SK-N-SH (cell line): ENCODE measurements around the gene KCNT1. TPM values are rescaled to one million over a fixed set of nuclear protein-coding genes. Genes with fewer than 3 reads are reported as not detected.

Source experiments
- CTCF ChIA-PET: fragments of 300-600, 350-600 bp; formaldehyde crosslinking; extraction: SDS; loops from one replicate; lab custom pipeline; 2021; lab: Yijun Ruan, JAX
- POLR2A ChIA-PET: fragments of 350-600 bp; sonication (Branson Sonifier 250); formaldehyde crosslinking; extraction: SDS; loops from one replicate; lab custom pipeline; 2020; ENCODE audit warnings: antibody characterized with exemption, inconsistent platforms; lab: Yijun Ruan, JAX
- DNase-seq: peaks from one replicate; pipeline ENCODE4 v3.0.0; 2012
- H2AFZ ChIP-seq: fragments of 200-600 bp; sonication (generic); 2 replicates; pipeline ENCODE4 v1.8.1; 2016; ENCODE audit warnings: antibody characterized with exemption, mild to moderate bottlenecking, low read depth
- H3F3A ChIP-seq: fragments of 200-600 bp; sonication (generic); replicated peaks from 2 replicates; pipeline ENCODE3; 2016; ENCODE audit warnings: antibody characterized with exemption, mild to moderate bottlenecking; ENCODE audit not compliant: insufficient read depth
- H3K27ac ChIP-seq, 2 experiments: fragments of 200-500 bp in 1 of 2; fragments of 200-600 bp in 1 of 2; sonication (Bioruptor generic) in 1 of 2; sonication (generic), shearing (Covaris generic) in 1 of 2; 2 replicates each; pipeline versions ENCODE4 v1.5.1 to v1.6.1; 2014 to 2016; ENCODE audit warnings: low read depth in 2 of 2, inconsistent platforms in 1 of 2, low read length in 1 of 2, mild to moderate bottlenecking in 1 of 2, mixed read lengths in 1 of 2
- H3K27me3 ChIP-seq: fragments of 200-600 bp; sonication (generic), shearing (Covaris generic); 2 replicates; pipeline ENCODE4 v1.6.1; 2016; ENCODE audit warnings: mixed run types; ENCODE audit not compliant: insufficient read depth
- H3K36me3 ChIP-seq, 2 experiments: fragments of 200-500 bp in 1 of 2; fragments of 200-600 bp in 1 of 2; sonication (Bioruptor generic) in 1 of 2; sonication (generic) in 1 of 2; replicated peaks in 1 of 2; 2 replicates each; pipeline versions ENCODE3 to v1.5.1; 2014 to 2016; ENCODE audit warnings: low read length in 1 of 2, mild to moderate bottlenecking in 1 of 2; ENCODE audit not compliant: insufficient read depth in 2 of 2, control insufficient read depth in 1 of 2
- H3K4me1 ChIP-seq, 2 experiments: fragments of 200-500 bp in 1 of 2; fragments of 200-600 bp in 1 of 2; sonication (Bioruptor generic) in 1 of 2; sonication (generic), shearing (Covaris generic) in 1 of 2; 2 replicates each; pipeline versions ENCODE4 v1.5.1 to v1.6.1; 2014 to 2016; ENCODE audit warnings: low read depth in 1 of 2, low read length in 1 of 2, mixed run types in 1 of 2; ENCODE audit not compliant: insufficient read depth in 2 of 2, control insufficient read depth in 1 of 2
- H3K4me2 ChIP-seq: fragments of 200-600 bp; sonication (generic), shearing (Covaris generic); 2 replicates; pipeline ENCODE4 v1.6.1; 2017; ENCODE audit warnings: mixed run types
- H3K4me3 ChIP-seq, 2 experiments: fragments of 200-500 bp in 1 of 2; fragments of 200-600 bp in 1 of 2; sonication (Bioruptor generic) in 1 of 2; sonication (generic), shearing (Covaris generic) in 1 of 2; 2 replicates each; pipeline versions ENCODE4 v1.5.1 to v1.8.1; 2014 to 2016; ENCODE audit warnings: low read depth in 2 of 2, inconsistent platforms in 1 of 2, low read length in 1 of 2, mild to moderate bottlenecking in 1 of 2, mixed read lengths in 1 of 2, moderate library complexity in 1 of 2
- H3K79me2 ChIP-seq: fragments of 200-600 bp; sonication (generic); 2 replicates; pipeline ENCODE4 v1.8.1; 2017; ENCODE audit warnings: mild to moderate bottlenecking; ENCODE audit not compliant: insufficient read depth
- H3K9ac ChIP-seq: fragments of 200-600 bp; sonication (generic); 2 replicates; pipeline ENCODE4 v1.6.1; 2017; ENCODE audit warnings: mixed run types
- H3K9me2 ChIP-seq: fragments of 200-600 bp; sonication (generic); 2 replicates; pipeline ENCODE4 v1.6.1; 2017; ENCODE audit warnings: mixed run types
- H3K9me3 ChIP-seq: fragments of 200-600 bp; sonication (generic); 2 replicates; pipeline ENCODE4 v1.6.1; 2017; ENCODE audit warnings: mixed run types, mild to moderate bottlenecking, moderate library complexity
- H4K20me1 ChIP-seq: fragments of 200-600 bp; sonication (generic); 2 replicates; pipeline ENCODE4 v1.6.1; 2017; ENCODE audit warnings: mild to moderate bottlenecking, mixed run types; ENCODE audit not compliant: insufficient read depth
- EP300 ChIP-seq, 2 experiments: IDR thresholded peaks; 2 replicates each; pipeline versions ENCODE4 v1.4.0 to v1.6.1; 2012; ENCODE audit warnings: borderline replicate concordance in 1 of 2, low read depth in 1 of 2, low read length in 1 of 2
- FOSL2 ChIP-seq: IDR thresholded peaks from 2 replicates; pipeline ENCODE4 v1.4.0; 2012; ENCODE audit warnings: low read depth, mild to moderate bottlenecking, moderate library complexity, borderline replicate concordance
- FOXM1 ChIP-seq: IDR thresholded peaks from 2 replicates; pipeline ENCODE4 v1.4.0; 2012; ENCODE audit warnings: low read depth, mild to moderate bottlenecking
- GATA2 ChIP-seq: sonication (generic); formaldehyde crosslinking; IDR thresholded peaks from 2 replicates; pipeline ENCODE4 v1.5.0; 2020; ENCODE audit warnings: mild to moderate bottlenecking, missing genetic modification reagents
- MEF2A ChIP-seq: IDR thresholded peaks from 2 replicates; pipeline ENCODE4 v1.4.0; 2012; ENCODE audit warnings: low read depth, borderline replicate concordance
- MXI1 ChIP-seq: IDR thresholded peaks from 2 replicates; pipeline ENCODE4 v1.6.1; 2012; ENCODE audit warnings: mild to moderate bottlenecking, low read depth, low read length, improper control_type of control experiment
- POLR2AphosphoS5 ChIP-seq: IDR thresholded peaks from 2 replicates; pipeline ENCODE4 v1.6.1; 2012; ENCODE audit warnings: low read depth, low read length
- RCOR1 ChIP-seq: fragments of 150-350 bp; IDR thresholded peaks from 2 replicates; pipeline ENCODE4 v1.6.1; 2017; ENCODE audit warnings: antibody characterized with exemption, low read length
- SIN3A ChIP-seq: IDR thresholded peaks from 2 replicates; pipeline ENCODE4 v1.6.1; 2012; ENCODE audit warnings: low read depth, mild to moderate bottlenecking, low read length, moderate library complexity, borderline replicate concordance
- TEAD4 ChIP-seq: IDR thresholded peaks from 2 replicates; pipeline ENCODE4 v1.4.0; 2012; ENCODE audit warnings: mild to moderate bottlenecking, borderline replicate concordance; ENCODE audit not compliant: insufficient read depth
- YY1 ChIP-seq: IDR thresholded peaks from 2 replicates; pipeline ENCODE4 v1.4.0; 2012; ENCODE audit warnings: low read depth, mild to moderate bottlenecking
- WGBS: methylation state at CpG from one replicate; pipeline ENCODE4 v1.1.6; 2017; ENCODE audit warnings: low lambda C conversion rate; 5-methylcytosine and 5-hydroxymethylcytosine counted together
- polyA plus RNA-seq, 3 experiments: library from polyadenylated mRNA; depleted of rRNA; stranded (reverse); fragments of >200 nt; gene quantifications; 2 replicates each; pipeline ENCODE4 v1.2.3, GENCODE V29; 2012
- TF ChIP-seq, protein P1 (sequence below): IDR thresholded peaks from 2 replicates; pipeline ENCODE4 v1.4.0; 2012; ENCODE audit warnings: low read depth, borderline replicate concordance
- TF ChIP-seq, protein P2 (sequence below): IDR thresholded peaks from 2 replicates; pipeline ENCODE4 v1.4.0; 2012; ENCODE audit warnings: low read depth, borderline replicate concordance
- TF ChIP-seq, protein P3 (sequence below): fragments of 150-350 bp; IDR thresholded peaks from 2 replicates; pipeline ENCODE4 v1.6.1; 2016; ENCODE audit warnings: mild to moderate bottlenecking, low read depth, low read length
- TF ChIP-seq, protein P4 (sequence below): IDR thresholded peaks from 2 replicates; pipeline ENCODE4 v1.6.1; 2012; ENCODE audit warnings: mild to moderate bottlenecking, low read depth, low read length, moderate library complexity

The KCNT1 gene
- polyA plus RNA-seq, 1 of the 3 experiments (the other 2 are of a cell fraction) = 0.08 TPM

DNA sequence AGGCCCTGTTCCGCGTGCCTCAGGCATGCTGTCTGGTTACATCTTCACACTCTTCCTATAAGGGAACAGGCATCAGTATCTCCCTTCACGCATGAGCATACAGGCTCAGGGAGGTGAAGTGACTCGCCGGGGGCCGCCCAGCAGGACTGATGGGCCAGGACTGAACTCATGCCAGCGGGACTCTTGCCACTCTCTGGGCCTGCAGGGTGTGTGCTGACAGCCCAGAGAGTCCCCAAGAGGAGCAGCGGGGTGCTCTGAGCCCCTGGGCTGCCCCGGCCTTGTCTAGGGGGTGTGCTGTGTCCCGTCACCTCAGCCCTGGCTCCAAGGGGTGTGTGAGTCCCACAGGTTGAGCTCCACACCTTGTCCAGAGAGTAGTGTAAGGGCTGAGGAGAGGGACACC lies 9.9 kb downstream of the KCNT1 start:
- H3K27ac ChIP-seq = no peak overlapping the region
- no peak overlapping the region for H3K9ac ChIP-seq
- POLR2A ChIA-PET = no interaction called here
- no peaks in the 10 kb centered on the region for H3K36me3 ChIP-seq
- H2AFZ ChIP-seq = no peak overlapping the region
- H4K20me1 ChIP-seq = no peaks in the 10 kb centered on the region
- no peaks in the 10 kb centered on the region for H3F3A ChIP-seq
- no peak for TF ChIP-seq RCOR1
- no peak for TF ChIP-seq TEAD4
- no peak for TF ChIP-seq GATA2
- TF ChIP-seq, protein P1, sequence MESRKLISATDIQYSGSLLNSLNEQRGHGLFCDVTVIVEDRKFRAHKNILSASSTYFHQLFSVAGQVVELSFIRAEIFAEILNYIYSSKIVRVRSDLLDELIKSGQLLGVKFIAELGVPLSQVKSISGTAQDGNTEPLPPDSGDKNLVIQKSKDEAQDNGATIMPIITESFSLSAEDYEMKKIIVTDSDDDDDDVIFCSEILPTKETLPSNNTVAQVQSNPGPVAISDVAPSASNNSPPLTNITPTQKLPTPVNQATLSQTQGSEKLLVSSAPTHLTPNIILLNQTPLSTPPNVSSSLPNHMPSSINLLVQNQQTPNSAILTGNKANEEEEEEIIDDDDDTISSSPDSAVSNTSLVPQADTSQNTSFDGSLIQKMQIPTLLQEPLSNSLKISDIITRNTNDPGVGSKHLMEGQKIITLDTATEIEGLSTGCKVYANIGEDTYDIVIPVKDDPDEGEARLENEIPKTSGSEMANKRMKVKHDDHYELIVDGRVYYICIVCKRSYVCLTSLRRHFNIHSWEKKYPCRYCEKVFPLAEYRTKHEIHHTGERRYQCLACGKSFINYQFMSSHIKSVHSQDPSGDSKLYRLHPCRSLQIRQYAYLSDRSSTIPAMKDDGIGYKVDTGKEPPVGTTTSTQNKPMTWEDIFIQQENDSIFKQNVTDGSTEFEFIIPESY = no peak
- no peak for TF ChIP-seq FOSL2
- TF ChIP-seq, protein P2, sequence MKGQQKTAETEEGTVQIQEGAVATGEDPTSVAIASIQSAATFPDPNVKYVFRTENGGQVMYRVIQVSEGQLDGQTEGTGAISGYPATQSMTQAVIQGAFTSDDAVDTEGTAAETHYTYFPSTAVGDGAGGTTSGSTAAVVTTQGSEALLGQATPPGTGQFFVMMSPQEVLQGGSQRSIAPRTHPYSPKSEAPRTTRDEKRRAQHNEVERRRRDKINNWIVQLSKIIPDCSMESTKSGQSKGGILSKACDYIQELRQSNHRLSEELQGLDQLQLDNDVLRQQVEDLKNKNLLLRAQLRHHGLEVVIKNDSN = no peak
- no peak for TF ChIP-seq MXI1
- TF ChIP-seq POLR2AphosphoS5 = no peak
- TF ChIP-seq, protein P3, sequence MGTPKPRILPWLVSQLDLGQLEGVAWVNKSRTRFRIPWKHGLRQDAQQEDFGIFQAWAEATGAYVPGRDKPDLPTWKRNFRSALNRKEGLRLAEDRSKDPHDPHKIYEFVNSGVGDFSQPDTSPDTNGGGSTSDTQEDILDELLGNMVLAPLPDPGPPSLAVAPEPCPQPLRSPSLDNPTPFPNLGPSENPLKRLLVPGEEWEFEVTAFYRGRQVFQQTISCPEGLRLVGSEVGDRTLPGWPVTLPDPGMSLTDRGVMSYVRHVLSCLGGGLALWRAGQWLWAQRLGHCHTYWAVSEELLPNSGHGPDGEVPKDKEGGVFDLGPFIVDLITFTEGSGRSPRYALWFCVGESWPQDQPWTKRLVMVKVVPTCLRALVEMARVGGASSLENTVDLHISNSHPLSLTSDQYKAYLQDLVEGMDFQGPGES = no peak
- TF ChIP-seq, protein P4, sequence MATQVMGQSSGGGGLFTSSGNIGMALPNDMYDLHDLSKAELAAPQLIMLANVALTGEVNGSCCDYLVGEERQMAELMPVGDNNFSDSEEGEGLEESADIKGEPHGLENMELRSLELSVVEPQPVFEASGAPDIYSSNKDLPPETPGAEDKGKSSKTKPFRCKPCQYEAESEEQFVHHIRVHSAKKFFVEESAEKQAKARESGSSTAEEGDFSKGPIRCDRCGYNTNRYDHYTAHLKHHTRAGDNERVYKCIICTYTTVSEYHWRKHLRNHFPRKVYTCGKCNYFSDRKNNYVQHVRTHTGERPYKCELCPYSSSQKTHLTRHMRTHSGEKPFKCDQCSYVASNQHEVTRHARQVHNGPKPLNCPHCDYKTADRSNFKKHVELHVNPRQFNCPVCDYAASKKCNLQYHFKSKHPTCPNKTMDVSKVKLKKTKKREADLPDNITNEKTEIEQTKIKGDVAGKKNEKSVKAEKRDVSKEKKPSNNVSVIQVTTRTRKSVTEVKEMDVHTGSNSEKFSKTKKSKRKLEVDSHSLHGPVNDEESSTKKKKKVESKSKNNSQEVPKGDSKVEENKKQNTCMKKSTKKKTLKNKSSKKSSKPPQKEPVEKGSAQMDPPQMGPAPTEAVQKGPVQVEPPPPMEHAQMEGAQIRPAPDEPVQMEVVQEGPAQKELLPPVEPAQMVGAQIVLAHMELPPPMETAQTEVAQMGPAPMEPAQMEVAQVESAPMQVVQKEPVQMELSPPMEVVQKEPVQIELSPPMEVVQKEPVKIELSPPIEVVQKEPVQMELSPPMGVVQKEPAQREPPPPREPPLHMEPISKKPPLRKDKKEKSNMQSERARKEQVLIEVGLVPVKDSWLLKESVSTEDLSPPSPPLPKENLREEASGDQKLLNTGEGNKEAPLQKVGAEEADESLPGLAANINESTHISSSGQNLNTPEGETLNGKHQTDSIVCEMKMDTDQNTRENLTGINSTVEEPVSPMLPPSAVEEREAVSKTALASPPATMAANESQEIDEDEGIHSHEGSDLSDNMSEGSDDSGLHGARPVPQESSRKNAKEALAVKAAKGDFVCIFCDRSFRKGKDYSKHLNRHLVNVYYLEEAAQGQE = no peak
- TF ChIP-seq YY1 = no peak
- TF ChIP-seq MEF2A = no peak
- TF ChIP-seq EP300 (IDR thresholded peaks at IDR 0.05; ENCODE audit: borderline replicate concordance in 1 of 2, low read depth in 1 of 2, low read length in 1 of 2) = no peak
- TF ChIP-seq FOXM1 = no peak
- no peak for TF ChIP-seq SIN3A
- TF ChIP-seq, all 33 proteins: peak for 0
- Histone ChIP-seq H3K9me3 (no peaks in the 10 kb centered on the region), H3K27me3 (no peaks in the 10 kb centered on the region), H3K9me2 (no peaks in the 10 kb centered on the region), H3K4me3 (no peak overlapping the region), H3K4me2 (no peak overlapping the region), H3K79me2 (no peaks in the 10 kb centered on the region), H3K4me1 (peaks cover 0 to 31% of the 10 kb centered on the region in 2 experiments; a peak in 1 of 4 replicates)
- CTCF ChIA-PET = interaction anchor here (0.9 to 4.0 kb wide), 2 partner anchors 10 to 86 kb away, joined by 3 to 29 read pairs; partner anchors contain the start of gene KCNT1
- DNase-seq = no peak
- 36% methylated on average over 7 of the region's 10 CpGs for WGBS
